MM.1S (cell line): ENCODE results near the gene PRKG1.

Source experiments
- DNase-seq: peaks from one replicate; pipeline ENCODE4 v3.0.0-alpha.2; 2015
- H2AFZ ChIP-seq: fragments of 300-600 bp; sonication (generic); 2 replicates; pipeline ENCODE4 v1.6.0; 2016; ENCODE audit warnings: antibody characterized with exemption, low read length
- H3F3A ChIP-seq: fragments of 300-600 bp; sonication (generic); 2 replicates; pipeline ENCODE4 v1.6.1; 2016; ENCODE audit warnings: mild to moderate bottlenecking, antibody characterized with exemption, low read length, moderate library complexity, mixed read lengths; ENCODE audit not compliant: insufficient read depth
- H3K27ac ChIP-seq: fragments of 300-600 bp; sonication (generic); 2 replicates; pipeline ENCODE4 v1.5.1; 2016; ENCODE audit warnings: mild to moderate bottlenecking, low read length
- H3K27me3 ChIP-seq: fragments of 300-600 bp; sonication (generic); replicated peaks from 2 replicates; pipeline ENCODE4 v1.6.0; 2016; ENCODE audit warnings: low read length; ENCODE audit not compliant: insufficient read depth
- H3K36me3 ChIP-seq: fragments of 300-600 bp; sonication (generic); replicated peaks from 2 replicates; pipeline ENCODE4 v1.6.1; 2016; ENCODE audit warnings: mild to moderate bottlenecking, low read length, mixed read lengths; ENCODE audit not compliant: insufficient read depth
- H3K4me1 ChIP-seq: fragments of 300-600 bp; sonication (generic); 2 replicates; pipeline ENCODE4 v1.6.1; 2016; ENCODE audit warnings: low read length, mixed read lengths
- H3K4me2 ChIP-seq: fragments of 300-600 bp; sonication (generic); 2 replicates; pipeline ENCODE4 v1.6.0; 2016; ENCODE audit warnings: low read depth, low read length
- H3K4me3 ChIP-seq: fragments of 300-600 bp; sonication (generic); 2 replicates; pipeline ENCODE4 v1.5.1; 2016; ENCODE audit warnings: low read length, mixed read lengths
- H3K79me2 ChIP-seq: fragments of 300-600 bp; sonication (generic); 2 replicates; pipeline ENCODE4 v1.6.1; 2016; ENCODE audit warnings: mixed run types, low read length, mixed read lengths
- H3K9ac ChIP-seq: fragments of 300-600 bp; sonication (generic); 2 replicates; pipeline ENCODE4 v1.6.1; 2016; ENCODE audit warnings: low read length, mixed read lengths
- H3K9me2 ChIP-seq: fragments of 300-600 bp; sonication (generic); replicated peaks from 2 replicates; pipeline ENCODE4 v1.6.1; 2016; ENCODE audit warnings: mild to moderate bottlenecking, low read length, mixed read lengths; ENCODE audit not compliant: insufficient read depth
- H3K9me3 ChIP-seq: fragments of 300-600 bp; sonication (generic); replicated peaks from 2 replicates; pipeline ENCODE4 v1.6.1; 2016; ENCODE audit warnings: mild to moderate bottlenecking, low read length, mixed read lengths; ENCODE audit not compliant: insufficient read depth
- H4K20me1 ChIP-seq: fragments of 300-600 bp; sonication (generic); 2 replicates; pipeline ENCODE4 v1.6.1; 2016; ENCODE audit warnings: mild to moderate bottlenecking, low read length, moderate library complexity, mixed read lengths; ENCODE audit not compliant: insufficient read depth
- EZH2 ChIP-seq: fragments of 300-600 bp; sonication (generic); optimal IDR thresholded peaks from 2 replicates; pipeline ENCODE3; 2017; ENCODE audit warnings: low read depth, mild to moderate bottlenecking, antibody characterized with exemption, low read length, mixed read lengths
- EZH2phosphoT487 ChIP-seq: fragments of 300-600 bp; sonication (generic); IDR thresholded peaks from 2 replicates; pipeline ENCODE4 v1.6.1; 2018; ENCODE audit warnings: antibody characterized with exemption, low read length
- TF ChIP-seq, protein P1 (sequence below): fragments of 300-600 bp; sonication (generic); IDR thresholded peaks from 2 replicates; pipeline ENCODE4 v1.5.1; 2016; ENCODE audit warnings: antibody characterized with exemption, low read length, mixed read lengths

PRKG1 gene

DNA sequence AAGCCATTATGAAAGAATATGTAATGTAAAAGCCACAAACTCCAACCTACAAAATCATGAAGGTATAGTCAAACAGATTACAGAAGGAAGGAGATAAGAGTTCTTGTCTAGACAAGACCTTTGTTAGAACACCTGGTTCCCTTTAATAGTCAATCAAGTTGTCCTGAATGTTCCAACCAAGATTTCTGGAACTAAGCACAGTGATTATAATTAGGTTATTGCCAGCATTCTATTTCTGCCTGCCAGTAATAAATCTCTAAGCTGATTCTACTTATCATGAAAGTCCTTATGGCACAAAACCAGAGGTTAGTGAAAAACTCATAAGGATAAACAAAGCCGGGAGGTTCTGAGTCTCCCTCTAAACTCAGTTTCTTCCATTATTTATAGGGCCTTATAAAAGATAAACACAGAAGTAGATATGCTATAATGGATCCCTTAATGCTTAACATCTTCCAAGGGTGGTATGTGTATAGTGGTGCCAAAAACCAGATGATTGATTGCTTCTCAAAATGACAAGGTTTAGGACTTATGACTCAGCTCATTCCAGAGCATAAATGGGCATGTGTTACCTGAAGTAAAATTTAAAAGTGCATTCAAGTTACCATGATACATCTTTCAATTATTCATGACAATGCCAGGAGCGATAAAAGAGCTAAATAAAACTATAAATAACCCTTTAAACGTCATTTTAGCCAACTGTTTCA lies 387.9 kb downstream of the PRKG1 start:
- no peak overlapping the region for H3K9ac ChIP-seq
- H3K79me2 ChIP-seq = no peaks in the 10 kb centered on the region
- no peaks in the 10 kb centered on the region; the same call in 1 of the 2 replicates for H3K4me1 ChIP-seq
- no peaks in the 10 kb centered on the region for H3K27me3 ChIP-seq
- no peaks in the 10 kb centered on the region for H3F3A ChIP-seq
- H2AFZ ChIP-seq = no peak overlapping the region
- H3K27ac ChIP-seq = no peak overlapping the region
- no peaks in the 10 kb centered on the region for H4K20me1 ChIP-seq
- H3K4me3 ChIP-seq = no peak overlapping the region
- no peak for DNase-seq
- TF ChIP-seq EZH2phosphoT487 (no peak), EZH2 (no peak)
- TF ChIP-seq, protein P1, sequence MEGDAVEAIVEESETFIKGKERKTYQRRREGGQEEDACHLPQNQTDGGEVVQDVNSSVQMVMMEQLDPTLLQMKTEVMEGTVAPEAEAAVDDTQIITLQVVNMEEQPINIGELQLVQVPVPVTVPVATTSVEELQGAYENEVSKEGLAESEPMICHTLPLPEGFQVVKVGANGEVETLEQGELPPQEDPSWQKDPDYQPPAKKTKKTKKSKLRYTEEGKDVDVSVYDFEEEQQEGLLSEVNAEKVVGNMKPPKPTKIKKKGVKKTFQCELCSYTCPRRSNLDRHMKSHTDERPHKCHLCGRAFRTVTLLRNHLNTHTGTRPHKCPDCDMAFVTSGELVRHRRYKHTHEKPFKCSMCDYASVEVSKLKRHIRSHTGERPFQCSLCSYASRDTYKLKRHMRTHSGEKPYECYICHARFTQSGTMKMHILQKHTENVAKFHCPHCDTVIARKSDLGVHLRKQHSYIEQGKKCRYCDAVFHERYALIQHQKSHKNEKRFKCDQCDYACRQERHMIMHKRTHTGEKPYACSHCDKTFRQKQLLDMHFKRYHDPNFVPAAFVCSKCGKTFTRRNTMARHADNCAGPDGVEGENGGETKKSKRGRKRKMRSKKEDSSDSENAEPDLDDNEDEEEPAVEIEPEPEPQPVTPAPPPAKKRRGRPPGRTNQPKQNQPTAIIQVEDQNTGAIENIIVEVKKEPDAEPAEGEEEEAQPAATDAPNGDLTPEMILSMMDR = no peak
- H3K9me3 ChIP-seq = no peaks in the 10 kb centered on the region
- no peaks in the 10 kb centered on the region for H3K9me2 ChIP-seq
- no peaks in the 10 kb centered on the region for H3K36me3 ChIP-seq
- no peak overlapping the region for H3K4me2 ChIP-seq

DNA sequence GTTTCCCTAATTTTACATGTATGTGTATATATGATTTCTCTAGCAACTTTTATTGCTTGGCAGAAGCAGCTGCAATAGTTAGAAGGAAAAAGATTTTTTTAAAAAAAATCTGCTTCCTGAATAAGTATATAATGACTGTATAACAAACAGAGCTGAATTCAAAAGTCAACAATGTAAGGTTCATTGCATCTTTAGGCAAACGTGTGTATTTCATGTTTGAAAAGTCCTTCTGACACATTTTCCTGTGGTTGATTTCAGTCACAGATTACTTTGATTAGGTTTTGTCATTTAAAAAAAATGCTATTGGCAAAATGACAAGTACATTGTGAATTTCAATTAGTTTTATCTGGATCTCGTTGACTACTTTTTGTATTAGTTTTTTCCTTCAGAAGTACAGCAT lies 394.1 kb downstream of the PRKG1 start:
- no peak overlapping the region for H3K4me2 ChIP-seq

DNA sequence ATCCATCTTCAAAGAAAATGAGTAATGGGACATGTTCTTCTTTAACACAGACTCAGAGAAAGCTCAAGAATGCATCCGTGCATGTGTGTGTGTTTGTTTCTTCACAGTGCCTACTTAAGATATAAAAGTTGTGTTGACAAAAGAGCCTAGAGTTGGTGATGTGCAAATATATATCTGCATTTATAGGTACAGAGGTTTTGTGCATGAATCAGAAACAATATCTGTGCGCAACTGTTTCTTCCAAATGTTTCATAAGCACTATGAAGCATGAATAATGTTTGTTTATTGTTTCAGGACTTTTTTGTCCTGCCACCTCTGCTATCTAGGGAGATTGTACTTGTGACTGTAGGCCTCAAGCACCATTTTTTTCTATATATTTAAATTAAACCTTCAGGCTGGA lies 395.4 kb downstream of the PRKG1 start:
- H3K4me3 ChIP-seq = no peak overlapping the region
- no peak overlapping the region for H2AFZ ChIP-seq
- H3K27ac ChIP-seq = no peak overlapping the region
- DNase-seq = no peak
- no peaks in the 10 kb centered on the region for H3K4me1 ChIP-seq
- H3K36me3 ChIP-seq = no peaks in the 10 kb centered on the region
- H3K9me2 ChIP-seq = no peaks in the 10 kb centered on the region
- no peaks in the 10 kb centered on the region for H3K9me3 ChIP-seq
- no peak overlapping the region for H3K4me2 ChIP-seq
- TF ChIP-seq, protein P1 = no peak
- TF ChIP-seq EZH2 (no peak), EZH2phosphoT487 (no peak)
- no peaks in the 10 kb centered on the region for H4K20me1 ChIP-seq
- H3K27me3 ChIP-seq = no peaks in the 10 kb centered on the region
- no peaks in the 10 kb centered on the region for H3K79me2 ChIP-seq
- H3K9ac ChIP-seq = no peak overlapping the region
- no peaks in the 10 kb centered on the region for H3F3A ChIP-seq

More for the DNA sequence above, 394.1 kb downstream of the PRKG1 start:
- H3K27ac ChIP-seq = no peak overlapping the region
- no peaks in the 10 kb centered on the region for H3K79me2 ChIP-seq
- H3K4me3 ChIP-seq = no peak overlapping the region
- no peak for DNase-seq
- no peaks in the 10 kb centered on the region for H3K9me2 ChIP-seq
- no peaks in the 10 kb centered on the region for H3K4me1 ChIP-seq
- TF ChIP-seq, protein P1 = no peak
- TF ChIP-seq EZH2phosphoT487 (no peak), EZH2 (no peak)
- H3K27me3 ChIP-seq = no peaks in the 10 kb centered on the region
- H3F3A ChIP-seq = no peaks in the 10 kb centered on the region
- no peaks in the 10 kb centered on the region for H3K9me3 ChIP-seq
- no peak overlapping the region for H3K9ac ChIP-seq
- H2AFZ ChIP-seq = no peak overlapping the region
- H4K20me1 ChIP-seq = no peaks in the 10 kb centered on the region
- no peaks in the 10 kb centered on the region for H3K36me3 ChIP-seq
